Heart left ventricle (tissue), 16 donors: ENCODE data around the gene PARD3B. TPM values are rescaled to one million over a fixed set of nuclear protein-coding genes. Genes with fewer than 3 reads are reported as not detected.

Experiments
- ATAC-seq, 4 donors: fragments of 200-7000 bp; cut with Tn5 transposase; one replicate each; pipeline ENCODE4 v1.9.1; 2020 to 2022; ENCODE audit warnings: moderate library complexity in 4 of 4, mild to moderate bottlenecking in 3 of 4, moderate number of reproducible peaks in 1 of 4
- DNase-seq, 5 donors: peaks; one replicate each; pipeline ENCODE4 v3.0.0-alpha.2; 2020
- H3K27ac ChIP-seq, 12 donors: fragments of 200-600 bp; sonication (generic) in 4 of 12; one replicate each; pipeline versions ENCODE4 v1.5.0 to v1.8.0; 2016 to 2022; ENCODE audit warnings: mild to moderate bottlenecking in 2 of 12
- H3K27me3 ChIP-seq, 9 donors: fragments of 200-600 bp; sonication (generic) in 2 of 9; one replicate each; pipeline versions ENCODE4 v1.5.1 to v1.8.0; 2016 to 2022; ENCODE audit warnings: mild to moderate bottlenecking in 3 of 9
- H3K36me3 ChIP-seq, 9 donors: fragments of 200-600 bp; sonication (generic) in 2 of 9; one replicate each; pipeline versions ENCODE4 v1.5.0 to v1.8.0; 2018 to 2022; ENCODE audit warnings: mild to moderate bottlenecking in 2 of 9
- H3K4me1 ChIP-seq, 12 donors: fragments of 200-600 bp; sonication (generic) in 4 of 12; one replicate each; pipeline versions ENCODE4 v1.5.0 to v1.8.0; 2016 to 2022; ENCODE audit warnings: mild to moderate bottlenecking in 3 of 12
- H3K4me3 ChIP-seq, 12 donors: fragments of 200-600 bp; sonication (generic) in 4 of 12; one replicate each; pipeline versions ENCODE4 v1.5.0 to v1.8.0; 2017 to 2022; ENCODE audit warnings: mild to moderate bottlenecking in 9 of 12, moderate library complexity in 4 of 12
- H3K9me3 ChIP-seq, 12 donors: fragments of 200-600 bp; sonication (generic) in 4 of 12; one replicate each; pipeline versions ENCODE4 v1.5.0 to v1.8.0; 2016 to 2022; ENCODE audit warnings: mild to moderate bottlenecking in 1 of 12
- POLR2A ChIP-seq, 2 donors: fragments of 450-650 bp; IDR thresholded peaks; one replicate each; pipeline ENCODE4 v1.6.1; 2017; ENCODE audit warnings: antibody characterized with exemption in 2 of 2, mild to moderate bottlenecking in 2 of 2, moderate library complexity in 2 of 2
- WGBS, 4 donors: extraction: QIAGEN DNeasy Blood & Tissue Kit in 2 of 4; methylation state at CpG; one replicate each; pipeline versions ENCODE4 v1.1.5 to v1.1.7; 2013 to 2018; 5-methylcytosine and 5-hydroxymethylcytosine counted together
- intact Hi-C, 10 donors: fragments of 100-400 bp; cut with DNase I; formaldehyde crosslinking; loops; one replicate each; pipeline versions ENCODE4 v1.11.1 to v1.14.2; 2022
- polyA plus RNA-seq, 2 donors: library from polyadenylated mRNA; stranded (reverse); fragments of 200-250 nt; gene quantifications; one replicate each; pipeline ENCODE4 v1.2.3, GENCODE V29; 2013
- total RNA-seq, 9 donors: library from RNA; depleted of rRNA in 2 of 9; stranded (reverse); fragments of >200 nt in 2 of 9; fragmentation: NEBNext Ultra II Directional in 3 of 9; extraction: Animal tissue kit (Norgen Biotek cat#: 25700) in 3 of 9; gene quantifications; one replicate each; pipeline versions ENCODE4 v1.1.0 to v1.2.4, GENCODE V29; 2016 to 2023
- TF ChIP-seq, protein P1 (sequence below), 12 donors: fragments of 200-600 bp; sonication (generic) in 4 of 12; IDR thresholded peaks; one replicate each; pipeline versions ENCODE4 v1.5.0 to v1.8.0; 2018 to 2022; ENCODE audit warnings: antibody characterized with exemption in 12 of 12, mild to moderate bottlenecking in 5 of 12
- donor health status: ischemic (EF 13 %, LVEDD 7.1; RV severe dilation, severe dysfunction).
- donor health status: healthy with polysubstance abuse.
- donor health status: DM: no; HTN: yes; CAD: no.
- donor health status: DM: no; HTN: no; CAD: no.
- donor health status: ischemic (EF 25% LVEDD 6.9; RV normal size, moderate dysfunction).
- donor health status: ischemic (EF 25% LVEDD 5.7; RV mildly dilated, moderate dysfunction).
- donor health status: healthy.
- donor health status: DM: yes; HTN: yes; CAD: no.
- donor health status: ischemic (EF 35%, LVEDD 5.7; RV mildly dilated, moderate dysfunction).
- donor health status: nonischemic (EF 11% LVEDD 7.7; RV severe dilation, severe dysfunction).
- donor health status: DM: yes; HTN: yes; CAD: no.
- donor health status: PGD.
- donor health status: ischemic (EF 29% LVEDD 5.4; RV normal size, mild dysfunction).
- donor health status: nonischemic (EF 23%, LVEDD 6.1; RV moderate dilation, normal function).

The PARD3B gene
- total and polyA plus RNA-seq, 11 donors: 0.71 to 15.1 (median 6.2) TPM

DNA sequence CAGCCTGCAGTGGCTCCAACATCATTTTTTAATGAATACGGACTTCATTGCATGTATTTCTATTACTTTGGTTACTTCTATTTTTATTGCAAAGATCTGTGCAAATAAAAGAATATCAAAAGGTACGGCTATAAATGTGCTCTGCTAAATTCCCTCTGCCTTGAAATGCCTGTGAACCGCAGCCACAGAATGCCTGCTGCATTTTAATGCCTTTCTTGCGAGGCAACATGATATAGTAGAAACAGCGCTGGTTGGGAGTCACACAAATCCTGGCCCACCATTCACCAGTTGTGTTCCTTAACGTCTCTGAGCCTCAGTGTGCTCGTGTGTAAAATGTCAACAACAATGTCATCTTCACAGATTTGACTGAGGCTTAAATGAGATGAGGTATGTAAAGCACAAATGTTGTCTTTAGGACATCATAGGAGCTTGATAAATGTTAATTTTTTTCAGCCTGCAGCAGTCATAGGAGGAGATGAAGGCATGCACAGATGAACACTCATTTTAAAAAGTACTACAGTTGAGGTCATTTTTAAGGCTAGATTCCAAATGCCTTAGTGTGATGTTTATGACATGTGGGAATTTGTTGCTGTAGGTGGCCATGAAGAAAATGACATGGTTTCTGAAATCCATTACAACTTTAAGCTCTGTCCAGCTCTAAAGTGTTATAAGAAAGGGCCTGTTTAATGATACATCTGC lies 949.4 kb downstream of the PARD3B start:
- no peaks in the 10 kb centered on the region for H3K27me3 ChIP-seq
- H3K4me1 ChIP-seq: peaks cover 0 to 10% (median 0%) of the 10 kb centered on the region in 12 donors
- no peak overlapping the region for H3K4me3 ChIP-seq
- no peak overlapping the region for H3K27ac ChIP-seq
- ATAC-seq (no peak), DNase-seq (no peak)
- H3K36me3 ChIP-seq: peaks cover 0 to under 1% (median 0%) of the 10 kb centered on the region in 9 donors
- 90 to 94% (median 92%) methylated on average over 7 of the region's 7 CpGs for WGBS, 4 donors
- H3K9me3 ChIP-seq: peaks cover 0 to 9% (median 0%) of the 10 kb centered on the region in 12 donors
- TF ChIP-seq POLR2A (IDR thresholded peaks at IDR 0.05): no peak
- TF ChIP-seq, protein P1, sequence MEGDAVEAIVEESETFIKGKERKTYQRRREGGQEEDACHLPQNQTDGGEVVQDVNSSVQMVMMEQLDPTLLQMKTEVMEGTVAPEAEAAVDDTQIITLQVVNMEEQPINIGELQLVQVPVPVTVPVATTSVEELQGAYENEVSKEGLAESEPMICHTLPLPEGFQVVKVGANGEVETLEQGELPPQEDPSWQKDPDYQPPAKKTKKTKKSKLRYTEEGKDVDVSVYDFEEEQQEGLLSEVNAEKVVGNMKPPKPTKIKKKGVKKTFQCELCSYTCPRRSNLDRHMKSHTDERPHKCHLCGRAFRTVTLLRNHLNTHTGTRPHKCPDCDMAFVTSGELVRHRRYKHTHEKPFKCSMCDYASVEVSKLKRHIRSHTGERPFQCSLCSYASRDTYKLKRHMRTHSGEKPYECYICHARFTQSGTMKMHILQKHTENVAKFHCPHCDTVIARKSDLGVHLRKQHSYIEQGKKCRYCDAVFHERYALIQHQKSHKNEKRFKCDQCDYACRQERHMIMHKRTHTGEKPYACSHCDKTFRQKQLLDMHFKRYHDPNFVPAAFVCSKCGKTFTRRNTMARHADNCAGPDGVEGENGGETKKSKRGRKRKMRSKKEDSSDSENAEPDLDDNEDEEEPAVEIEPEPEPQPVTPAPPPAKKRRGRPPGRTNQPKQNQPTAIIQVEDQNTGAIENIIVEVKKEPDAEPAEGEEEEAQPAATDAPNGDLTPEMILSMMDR (IDR thresholded peaks at IDR 0.05): no peak
- intact Hi-C loops: loop anchor here in 1 of 10 donors (5.0 kb wide), 1 partner anchor 48 kb away; no protein-coding TSS in a partner anchor

DNA sequence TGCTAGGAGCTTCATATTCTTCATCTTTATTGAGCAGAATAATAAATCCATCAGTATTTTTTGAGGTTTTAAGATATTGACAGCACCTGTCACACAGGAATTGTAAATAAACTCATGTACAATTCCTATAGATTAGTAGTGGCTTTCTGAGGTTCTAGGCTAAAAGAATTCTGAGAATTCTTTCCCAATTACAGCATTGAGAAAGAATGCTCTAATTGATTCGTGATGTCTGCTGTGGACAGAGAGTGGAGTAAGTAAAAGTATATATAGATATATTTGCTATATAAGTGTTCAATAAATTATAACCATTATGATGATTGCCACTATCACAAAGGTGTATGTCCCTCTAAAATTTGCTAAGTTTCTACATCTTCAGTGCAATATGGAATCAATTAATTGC lies 950.5 kb downstream of the PARD3B start:
- Histone ChIP-seq H3K36me3 (peaks cover 0 to 11% (median 0%) of the 10 kb centered on the region in 9 donors), H3K27me3 (no peaks in the 10 kb centered on the region), H3K9me3 (peaks cover 0 to 6% (median 0%) of the 10 kb centered on the region in 12 donors), H3K4me3 (no peak overlapping the region), H3K4me1 (peaks cover 0 to 10% (median 0%) of the 10 kb centered on the region in 12 donors), H3K27ac (no peak overlapping the region)
- TF ChIP-seq, protein P1 (IDR thresholded peaks at IDR 0.05): no peak
- no peak for TF ChIP-seq POLR2A (IDR thresholded peaks at IDR 0.05)
- WGBS, 4 donors: 65 to 79% (median 75%) methylated on average over 1 of the region's 1 CpG
- intact Hi-C loops: no loop called here
- no peak for ATAC-seq
- DNase-seq: no peak

DNA sequence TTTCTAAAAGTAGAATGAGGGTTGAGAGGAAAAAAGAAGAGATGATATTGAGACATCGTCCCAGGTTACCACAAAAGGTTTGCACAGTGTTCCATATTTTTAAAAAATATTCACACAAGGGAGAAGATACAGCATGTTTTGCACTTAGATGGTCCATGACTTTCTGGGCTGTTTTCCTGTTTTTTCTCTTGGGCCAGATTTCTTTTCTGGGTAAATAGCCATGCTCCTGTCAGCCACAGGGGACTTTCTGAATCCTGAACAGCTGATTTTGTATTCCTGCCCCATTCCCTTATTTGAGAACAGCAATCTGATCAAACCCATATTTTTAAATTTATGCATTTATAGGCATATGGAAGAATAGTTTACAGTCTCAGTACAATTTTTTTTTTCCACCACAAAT lies 951.1 kb downstream of the PARD3B start:
- no peak for DNase-seq
- peaks cover 0 to 4% (median 0%) of the 10 kb centered on the region in 12 donors for H3K9me3 ChIP-seq
- intact Hi-C loops: no loop called here
- no peak overlapping the region for H3K4me3 ChIP-seq
- H3K27me3 ChIP-seq: no peaks in the 10 kb centered on the region
- no peak for TF ChIP-seq POLR2A (IDR thresholded peaks at IDR 0.05)
- TF ChIP-seq, protein P1 (IDR thresholded peaks at IDR 0.05): no peak
- H3K36me3 ChIP-seq: peaks cover 0 to 11% (median 0%) of the 10 kb centered on the region in 9 donors
- peak in 1 of 4 donors; percentile 41 for ATAC-seq
- peaks cover 0 to 10% (median 0%) of the 10 kb centered on the region in 12 donors for H3K4me1 ChIP-seq
- WGBS, 4 donors: 63 to 78% (median 75%) methylated on average over 1 of the region's 1 CpG
- H3K27ac ChIP-seq: no peak overlapping the region

DNA sequence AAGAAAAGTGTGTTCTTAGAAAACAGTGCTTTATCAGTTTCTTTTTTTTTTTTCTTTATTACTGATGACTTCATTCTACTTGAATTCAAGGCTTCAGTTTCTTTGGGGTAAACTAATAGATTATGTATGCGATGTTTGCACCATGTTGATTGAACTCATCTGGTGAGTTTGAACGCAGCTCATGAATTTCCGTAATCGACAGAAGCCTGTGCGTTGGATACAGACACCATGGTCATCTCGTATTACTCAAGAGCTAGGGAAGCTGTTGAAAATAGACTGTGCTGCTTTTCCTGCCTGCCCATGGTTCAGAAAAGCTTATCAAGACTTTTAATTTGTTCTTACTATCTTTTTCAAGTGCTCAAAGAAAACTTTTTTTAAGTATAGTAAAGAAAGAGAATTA lies 951.5 kb downstream of the PARD3B start:
- DNase-seq (no peak), ATAC-seq (peak in 3 of 4 donors; percentile 58 to 68 (median 61))
- Histone ChIP-seq H3K36me3 (peaks cover 0 to 11% (median 0%) of the 10 kb centered on the region in 9 donors), H3K4me1 (peaks cover 0 to 10% (median 0%) of the 10 kb centered on the region in 12 donors), H3K27ac (no peak overlapping the region), H3K27me3 (no peaks in the 10 kb centered on the region), H3K4me3 (no peak overlapping the region), H3K9me3 (no peaks in the 10 kb centered on the region)
- TF ChIP-seq, protein P1 (IDR thresholded peaks at IDR 0.05): no peak
- TF ChIP-seq POLR2A (IDR thresholded peaks at IDR 0.05): no peak
- intact Hi-C loops: no loop called here
- WGBS, 4 donors: 62 to 69% (median 68%) methylated on average over 6 of the region's 6 CpGs
